Transverse colon (tissue), 3 donors: ENCODE results near the gene DCST2.

Source experiments
- EP300 ChIP-seq: sonication (generic); formaldehyde crosslinking; IDR thresholded peaks from one replicate; pipeline ENCODE4 v1.6.1; 2017; ENCODE audit warnings: antibody characterized with exemption, low read depth
- POLR2A ChIP-seq: fragments of 450-650 bp; IDR thresholded peaks from one replicate; pipeline ENCODE4 v1.6.1; 2016; ENCODE audit warnings: antibody characterized with exemption, mild to moderate bottlenecking, moderate library complexity
- TF ChIP-seq, protein P1 (sequence below), 5 experiments: fragments of 200-600 bp in 3 of 5; fragments of 450-650 bp in 2 of 5; sonication (generic) in 3 of 5; IDR thresholded peaks; 1 replicate in 2 of 5; 2 replicates in 3 of 5; pipeline ENCODE4 v1.5.1; 2016 to 2017; ENCODE audit warnings: antibody characterized with exemption in 5 of 5, inconsistent platforms in 3 of 5, mild to moderate bottlenecking in 2 of 5, moderate library complexity in 1 of 5

GRCh38 chr1:155075535-155075934 is 42.0 kb upstream of the DCST2 start:
- TF ChIP-seq POLR2A, result no peak
- TF ChIP-seq, protein P1, sequence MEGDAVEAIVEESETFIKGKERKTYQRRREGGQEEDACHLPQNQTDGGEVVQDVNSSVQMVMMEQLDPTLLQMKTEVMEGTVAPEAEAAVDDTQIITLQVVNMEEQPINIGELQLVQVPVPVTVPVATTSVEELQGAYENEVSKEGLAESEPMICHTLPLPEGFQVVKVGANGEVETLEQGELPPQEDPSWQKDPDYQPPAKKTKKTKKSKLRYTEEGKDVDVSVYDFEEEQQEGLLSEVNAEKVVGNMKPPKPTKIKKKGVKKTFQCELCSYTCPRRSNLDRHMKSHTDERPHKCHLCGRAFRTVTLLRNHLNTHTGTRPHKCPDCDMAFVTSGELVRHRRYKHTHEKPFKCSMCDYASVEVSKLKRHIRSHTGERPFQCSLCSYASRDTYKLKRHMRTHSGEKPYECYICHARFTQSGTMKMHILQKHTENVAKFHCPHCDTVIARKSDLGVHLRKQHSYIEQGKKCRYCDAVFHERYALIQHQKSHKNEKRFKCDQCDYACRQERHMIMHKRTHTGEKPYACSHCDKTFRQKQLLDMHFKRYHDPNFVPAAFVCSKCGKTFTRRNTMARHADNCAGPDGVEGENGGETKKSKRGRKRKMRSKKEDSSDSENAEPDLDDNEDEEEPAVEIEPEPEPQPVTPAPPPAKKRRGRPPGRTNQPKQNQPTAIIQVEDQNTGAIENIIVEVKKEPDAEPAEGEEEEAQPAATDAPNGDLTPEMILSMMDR (IDR thresholded peaks at IDR 0.05), result no peak
- TF ChIP-seq EP300, result no peak
